Camera-type eye (tissue), 1 donor: ENCODE measurements around the gene TGOLN2. TPM values are rescaled to one million over a fixed set of nuclear protein-coding genes. Genes with fewer than 3 reads are reported as not detected.

Source experiments
- total RNA-seq: library from RNA; depleted of rRNA; stranded (reverse); fragments of >200 nt; gene quantifications from one replicate; pipeline ENCODE4 v1.2.3, GENCODE V29; 2014

The TGOLN2 gene
- total RNA-seq: 86.6 TPM

DNA sequence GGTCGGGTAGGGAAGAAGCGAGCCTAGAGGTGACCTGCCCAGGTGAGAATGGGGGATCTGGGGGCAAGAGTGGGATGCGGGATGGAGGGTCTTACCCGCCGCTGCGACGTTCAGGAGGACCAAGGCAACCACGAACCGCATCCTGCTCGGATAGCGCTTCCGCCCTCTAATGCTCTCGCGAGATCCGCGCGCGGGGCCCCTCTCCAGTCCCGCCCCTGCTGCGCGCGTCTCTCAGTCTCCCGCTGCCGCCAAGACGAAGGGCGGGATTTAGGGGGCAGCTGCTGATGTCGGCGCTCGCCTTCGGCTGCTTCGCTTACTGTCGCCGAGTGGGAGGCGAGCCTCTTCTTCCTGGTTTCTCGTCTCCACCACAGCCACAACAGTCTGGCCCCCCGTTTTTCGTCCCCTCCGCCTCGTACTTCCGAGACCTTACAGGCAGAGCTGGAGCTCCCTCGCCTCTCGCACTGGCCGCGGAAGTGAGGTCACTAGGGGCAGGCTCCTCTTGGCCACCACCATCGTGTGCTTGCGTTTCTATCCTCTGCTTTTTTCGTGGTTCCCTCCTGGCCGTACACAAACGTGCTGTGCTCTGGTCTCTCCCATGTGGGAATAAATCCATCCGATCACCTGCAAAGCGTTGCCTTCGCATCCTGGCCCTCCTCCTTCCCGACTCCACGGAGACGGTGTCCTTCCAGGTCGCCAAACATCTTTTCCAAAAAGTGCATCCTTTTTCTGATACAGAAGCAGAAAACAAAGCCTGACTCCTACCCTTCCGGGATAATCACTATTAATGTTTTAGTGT is at the start of gene TGOLN2:
TGOLN2 (minus strand) TSS at position 168 of the 796 bp plus-strand sequence; CDS start at position 141, 27 bp downstream.

DNA sequence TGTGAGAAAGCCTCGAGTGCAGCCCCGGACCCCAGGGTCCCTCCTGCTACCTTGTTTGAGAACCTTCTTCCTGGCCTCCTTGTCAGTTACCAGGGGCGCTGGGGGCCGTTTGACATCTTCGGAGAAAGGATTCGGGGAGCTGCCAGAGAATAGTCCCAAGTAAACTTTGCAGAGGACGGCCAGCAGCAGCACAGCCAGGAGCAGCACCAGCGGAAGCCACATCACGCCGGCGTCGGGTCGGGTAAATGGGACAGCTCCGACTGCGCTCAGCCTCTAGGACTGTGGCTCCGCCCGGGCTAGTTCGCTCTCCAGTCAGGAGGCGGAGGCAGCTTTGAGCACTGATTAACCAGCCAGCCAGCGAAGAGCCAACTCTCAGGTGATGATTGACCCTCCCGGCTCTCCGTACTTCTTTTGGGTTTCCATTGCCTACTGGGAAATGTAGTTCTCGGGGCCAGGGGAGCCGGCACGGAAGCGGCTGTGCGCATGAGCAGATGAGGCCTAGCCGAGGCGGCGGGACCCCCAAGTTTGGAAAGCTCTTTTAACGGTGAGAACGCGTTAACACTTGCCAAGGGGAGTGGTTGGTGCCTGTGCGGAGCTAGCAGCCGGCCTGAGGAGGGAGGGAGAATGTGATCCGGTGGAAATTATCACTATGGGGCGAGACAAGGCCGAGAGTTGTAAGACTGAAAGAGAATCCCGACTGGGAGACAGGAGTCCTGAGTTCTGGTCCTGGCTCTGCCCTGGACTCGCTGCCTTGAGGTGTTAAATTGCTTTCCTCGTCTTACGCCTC is 26.7 kb upstream of the TGOLN2 start, which contains the start of the genes ELMOD3 and RETSAT:
ELMOD3 (plus strand) TSS at position 484 of the 787 bp plus-strand sequence. CDS start 2,430 bp downstream, outside the sequence.
RETSAT (minus strand) TSS at position 243 of the 787 bp plus-strand sequence; CDS start at position 222, 21 bp downstream.

Other genes starting within 250 kb of the TGOLN2 start
- gene TCF7L1, start 194.6 kb downstream of the TGOLN2 start, total RNA-seq: 7.4 TPM
- gene RETSAT, start 26.5 kb upstream of the TGOLN2 start, total RNA-seq: 23.0 TPM
- 28.5 TPM for gene ELMOD3, start 26.8 kb upstream of the TGOLN2 start, total RNA-seq
- 27.8 TPM for gene CAPG, start 82.4 kb upstream of the TGOLN2 start, total RNA-seq
- gene SH2D6, start 90.7 kb upstream of the TGOLN2 start, total RNA-seq: not detected
- 165 TPM for gene MAT2A, start 211.2 kb upstream of the TGOLN2 start, total RNA-seq
- 48.6 TPM for gene GGCX, start 233.5 kb upstream of the TGOLN2 start, total RNA-seq
- 8.5 TPM for gene VAMP8, start 249.6 kb upstream of the TGOLN2 start, total RNA-seq